Erythroblast (primary cell): ENCODE results near the gene CYP3A7.

ENCODE experiments used
- GATA1 ChIP-seq: IDR thresholded peaks from 2 replicates; pipeline ENCODE4 v1.6.1; 2011; ENCODE audit warnings: low read depth, mild to moderate bottlenecking, control low read depth, low read length, moderate library complexity
- POLR2A ChIP-seq: IDR thresholded peaks from 2 replicates; pipeline ENCODE4 v1.6.1; 2011; ENCODE audit warnings: mild to moderate bottlenecking, low read length

- TF ChIP-seq POLR2A (no peak), GATA1 (no peak)
These were observed 45.6 kb upstream of the CYP3A7 start for GRCh38 chr7:99780588-99780987.
